ENCODE measurements around the gene HIGD1A. TPM values are rescaled to one million over a fixed set of nuclear protein-coding genes. Genes with fewer than 3 reads are reported as not detected.

The HIGD1A gene
- total and polyA plus RNA-seq, 2 of the 8 experiments (the other 6 are each of a cell fraction or from before 2014, with no cell fraction given), result 67.3 to 95.4 TPM

DNA sequence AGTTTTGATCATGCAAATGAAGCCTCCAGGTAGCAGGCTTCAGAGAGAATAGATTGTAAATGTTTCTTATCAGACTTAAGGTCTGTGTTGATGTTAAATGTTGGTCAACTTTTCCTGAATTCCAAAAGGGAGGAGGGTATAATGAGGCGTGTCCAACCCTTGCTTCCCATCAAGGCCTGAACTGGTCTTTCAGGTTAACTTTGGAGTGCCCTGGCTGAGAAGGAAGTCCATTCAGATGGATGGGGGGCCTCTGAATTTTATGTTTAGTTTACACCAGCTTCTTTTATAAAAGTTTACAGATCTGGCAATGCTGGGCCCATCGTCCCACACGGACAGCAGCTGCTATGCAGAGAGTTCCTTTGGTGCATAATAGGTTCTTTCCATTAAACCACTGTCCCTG, 40.2 kb downstream of the HIGD1A start (continued):
- no peak for TF ChIP-seq CTBP2 (IDR thresholded peaks at IDR 0.05; ENCODE audit: borderline replicate concordance, insufficient read depth, insufficient read length, low read length)

All from H1 (cell line).